Stomach smooth muscle (tissue), 2 donors: ENCODE results near the gene BTRC.
"Not testable (repeated sequence)": the region's sequence is repeated elsewhere in the genome, so short reads cannot be mapped to it uniquely, and the experiment has no call there.

ENCODE experiments used
- H3K27ac ChIP-seq: one replicate; pipeline ENCODE4 v1.7.0; 2013; ENCODE audit warnings: mild to moderate bottlenecking, low read length, inconsistent platforms
- H3K27me3 ChIP-seq, 2 donors: one replicate each; pipeline ENCODE4 v1.7.0; 2013; ENCODE audit warnings: low read length in 2 of 2; ENCODE audit not compliant: insufficient read depth in 2 of 2, control insufficient read depth in 1 of 2
- H3K36me3 ChIP-seq, 2 donors: one replicate each; pipeline ENCODE4 v1.7.0; 2013; ENCODE audit warnings: low read length in 2 of 2; ENCODE audit not compliant: control insufficient read depth in 2 of 2, insufficient read depth in 2 of 2
- H3K4me1 ChIP-seq: one replicate; pipeline ENCODE4 v1.7.0; 2013; ENCODE audit warnings: low read length; ENCODE audit not compliant: control insufficient read depth, insufficient read depth
- H3K4me3 ChIP-seq, 2 donors: one replicate each; pipeline ENCODE4 v1.7.0; 2013; ENCODE audit warnings: low read length in 2 of 2
- H3K9ac ChIP-seq, 2 donors: one replicate each; pipeline ENCODE4 v1.7.0; 2013; ENCODE audit warnings: low read length in 2 of 2, mild to moderate bottlenecking in 1 of 2
- H3K9me3 ChIP-seq, 2 donors: one replicate each; pipeline ENCODE4 v1.7.0; 2013; ENCODE audit warnings: low read length in 2 of 2; ENCODE audit not compliant: control insufficient read depth in 2 of 2
- donor health status: healthy.
- donor health status: Pancreatic carcinoma.

BTRC gene

GRCh38 chr10:101577121-101577871, 223.3 kb downstream of the BTRC start:
- Histone ChIP-seq H3K27ac (no peak overlapping the region), H3K36me3 (peaks cover 23 to 26% of the 10 kb centered on the region in 2 donors)

GRCh38 chr10:101578192-101578591, 224.2 kb downstream of the BTRC start:
- no peak overlapping the region for H3K9ac ChIP-seq
- no peaks in the 10 kb centered on the region for H3K4me1 ChIP-seq
- H3K36me3 ChIP-seq: peaks cover 30 to 33% of the 10 kb centered on the region in 2 donors
- H3K27ac ChIP-seq: no peak overlapping the region
- H3K4me3 ChIP-seq: no peak overlapping the region
- no peaks in the 10 kb centered on the region for H3K27me3 ChIP-seq
- peaks cover 0 to under 1% of the 10 kb centered on the region in 2 donors for H3K9me3 ChIP-seq

More at GRCh38 chr10:101577121-101577871, 223.3 kb downstream of the BTRC start:
- peaks cover 5 to 8% of the 10 kb centered on the region in 2 donors for H3K9me3 ChIP-seq
- no peak overlapping the region for H3K9ac ChIP-seq
- no peaks in the 10 kb centered on the region for H3K4me1 ChIP-seq
- no peak overlapping the region for H3K4me3 ChIP-seq
- H3K27me3 ChIP-seq: no peaks in the 10 kb centered on the region

GRCh38 chr10:101578803-101579515, 225.0 kb downstream of the BTRC start:
- H3K9ac ChIP-seq: no peak overlapping the region
- no peaks in the 10 kb centered on the region for H3K9me3 ChIP-seq
- no peak overlapping the region for H3K4me3 ChIP-seq
- H3K27me3 ChIP-seq: no peaks in the 10 kb centered on the region
- H3K4me1 ChIP-seq: no peaks in the 10 kb centered on the region
- H3K27ac ChIP-seq: no peak overlapping the region
- peaks cover 35 to 40% of the 10 kb centered on the region in 2 donors for H3K36me3 ChIP-seq

- no peaks in the 10 kb centered on the region for H3K4me1 ChIP-seq
- H3K36me3 ChIP-seq: peaks cover 37 to 42% of the 10 kb centered on the region in 2 donors
- no peak overlapping the region for H3K9ac ChIP-seq
- no peaks in the 10 kb centered on the region for H3K27me3 ChIP-seq
- no peak overlapping the region for H3K27ac ChIP-seq
- H3K4me3 ChIP-seq: no peak overlapping the region
- H3K9me3 ChIP-seq: no peaks in the 10 kb centered on the region
These were observed 225.5 kb downstream of the BTRC start for GRCh38 chr10:101579516-101579870.

- H3K27ac ChIP-seq: no peak overlapping the region
These were observed 226.8 kb downstream of the BTRC start for GRCh38 chr10:101580486-101581399.

GRCh38 chr10:101585841-101586240, 231.9 kb downstream of the BTRC start:
- H3K9me3 ChIP-seq: no peaks in the 10 kb centered on the region
- H3K36me3 ChIP-seq: peaks cover 24 to 27% of the 10 kb centered on the region in 2 donors
- no peaks in the 10 kb centered on the region for H3K27me3 ChIP-seq
- no peak overlapping the region for H3K9ac ChIP-seq
- no peak overlapping the region for H3K4me3 ChIP-seq
- peaks cover 17% of the 10 kb centered on the region for H3K4me1 ChIP-seq
- H3K27ac ChIP-seq: no peak overlapping the region

More at GRCh38 chr10:101580486-101581399, 226.8 kb downstream of the BTRC start:
- Histone ChIP-seq H3K36me3 (peaks cover 43 to 44% of the 10 kb centered on the region in 2 donors), H3K4me3 (no peak overlapping the region), H3K27me3 (no peaks in the 10 kb centered on the region), H3K9ac (no peak overlapping the region), H3K9me3 (no peaks in the 10 kb centered on the region), H3K4me1 (no peaks in the 10 kb centered on the region)

GRCh38 chr10:101587725-101588653, 234.0 kb downstream of the BTRC start, which contains the start of the genes DPCD and POLL:
TSS of gene DPCD (plus strand) at chr10:101588321. CDS start at chr10:101588337, 16 bp downstream.
TSS of gene POLL (minus strand) at chr10:101588257. CDS start at chr10:101587360, 897 bp downstream.
- Histone ChIP-seq H3K36me3 (peaks cover 12 to 19% of the 10 kb centered on the region in 2 donors), H3K27ac (peak within 1 kb of the TSS; percentile 31), H3K4me3 (peak within 1 kb of the TSS; percentile 98 to 99), H3K4me1 (peaks cover 17% of the 10 kb centered on the region), H3K9ac (peak within 1 kb of the TSS; percentile 90 to 97), H3K27me3 (no peaks in the 10 kb centered on the region), H3K9me3 (no peaks in the 10 kb centered on the region)

GRCh38 chr10:101588879-101589278, 234.9 kb downstream of the BTRC start:
- H3K4me1 ChIP-seq: peaks cover 17% of the 10 kb centered on the region
- peak overlapping the region; percentile 98 to 99 for H3K4me3 ChIP-seq
- no peaks in the 10 kb centered on the region for H3K9me3 ChIP-seq
- H3K36me3 ChIP-seq: peaks cover 5 to 13% of the 10 kb centered on the region in 2 donors
- H3K27ac ChIP-seq: no peak overlapping the region
- H3K9ac ChIP-seq: peak overlapping the region in 1 of 2 donors; percentile 97
- no peaks in the 10 kb centered on the region for H3K27me3 ChIP-seq

- H3K9me3 ChIP-seq, H3K9ac ChIP-seq, H3K4me3 ChIP-seq, H3K4me1 ChIP-seq, H3K27me3 ChIP-seq, H3K27ac ChIP-seq, H3K36me3 ChIP-seq: not testable (repeated sequence)
These were observed 239.4 kb downstream of the BTRC start for GRCh38 chr10:101593331-101593730.
